Putamen (tissue), 1 donor: Measurements from ENCODE around the gene QPRT.
A peak's percentile ranks its signal among the peaks of the same experiment; 100 is the strongest.
"Not testable (repeated sequence)": the region's sequence is repeated elsewhere in the genome, so short reads cannot be mapped to it uniquely, and the experiment has no call there.

Experiments used
- DNase-seq: peaks from one replicate; pipeline ENCODE4 v3.0.0-alpha.2; 2016; ENCODE audit warnings: low spot score

The QPRT gene

GRCh38 chr16:29678691-29679267 is at the start of gene QPRT:
QPRT (plus strand) TSS chr16:29679180; CDS start chr16:29679198, 18 bp downstream.
- peak; percentile 19 for DNase-seq

DNA sequence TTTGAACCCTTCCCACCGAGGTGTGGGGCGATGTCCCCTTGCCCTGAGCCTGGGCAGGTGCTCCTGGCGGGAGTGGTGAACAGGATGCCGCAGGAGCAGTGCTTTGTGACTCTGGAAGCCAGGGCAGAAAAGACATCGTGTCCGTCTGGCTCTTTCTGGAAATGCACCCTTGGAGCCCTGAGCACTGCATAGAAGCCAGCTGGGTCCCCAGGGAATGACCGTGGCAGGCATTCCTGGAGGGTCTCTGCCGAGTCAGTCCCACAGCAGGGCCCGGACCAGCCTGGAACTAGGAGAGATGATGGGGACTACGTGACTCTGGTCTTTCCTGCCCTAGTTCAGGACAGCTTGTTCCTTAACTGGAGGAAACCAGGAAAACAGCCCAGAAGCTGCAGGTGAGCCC is 49.7 kb upstream of the QPRT start:
- DNase-seq: not testable (repeated sequence)

DNA sequence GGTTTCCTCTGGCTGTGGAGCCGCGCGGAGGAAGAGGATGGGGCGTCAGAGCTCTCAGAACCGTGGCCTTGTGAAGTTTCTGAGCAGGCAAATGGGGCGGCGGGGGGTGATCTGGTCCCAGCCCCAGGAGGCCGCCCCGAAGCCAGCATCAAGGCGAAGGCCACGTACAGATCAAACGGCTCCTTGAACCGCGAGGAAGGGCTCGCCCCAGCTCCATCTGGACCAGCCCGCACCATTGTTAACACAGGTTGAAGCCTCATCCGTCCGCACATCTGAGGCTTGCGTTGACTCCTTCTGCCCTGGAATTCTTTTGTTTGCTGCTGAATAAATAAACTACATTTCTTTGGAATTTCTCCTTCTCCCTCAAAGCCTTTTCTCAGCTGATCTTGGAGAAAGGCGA is 47.3 kb upstream of the QPRT start:
- DNase-seq: not testable (repeated sequence)

GRCh38 chr16:29635902-29636301 is 43.1 kb upstream of the QPRT start:
- DNase-seq: not testable (repeated sequence)

- DNase-seq: not testable (repeated sequence)
Observed at GRCh38 chr16:29636368-29636767, 42.6 kb upstream of the QPRT start.

GRCh38 chr16:29638751-29639150 is 40.2 kb upstream of the QPRT start:
- DNase-seq: not testable (repeated sequence)

DNA sequence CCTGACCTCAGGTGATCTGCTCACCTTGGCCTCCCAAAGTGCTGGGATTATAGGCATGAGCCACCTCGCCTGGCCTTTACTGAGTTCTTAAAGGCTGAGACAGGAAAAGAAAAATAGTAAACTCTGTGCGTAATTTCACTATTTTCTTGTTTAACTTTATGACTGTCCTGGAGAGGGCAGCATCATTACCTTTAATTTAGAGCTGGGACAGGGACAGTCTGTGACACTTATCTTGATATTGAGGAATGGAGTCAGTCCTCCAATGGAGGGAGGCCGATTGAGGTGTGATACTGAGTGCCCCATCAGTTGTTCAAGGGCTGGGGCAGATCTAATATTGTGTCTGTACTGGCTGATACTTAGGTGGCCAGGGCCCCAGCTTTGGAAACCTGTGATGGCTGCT is 37.4 kb upstream of the QPRT start:
- DNase-seq: no peak

DNA sequence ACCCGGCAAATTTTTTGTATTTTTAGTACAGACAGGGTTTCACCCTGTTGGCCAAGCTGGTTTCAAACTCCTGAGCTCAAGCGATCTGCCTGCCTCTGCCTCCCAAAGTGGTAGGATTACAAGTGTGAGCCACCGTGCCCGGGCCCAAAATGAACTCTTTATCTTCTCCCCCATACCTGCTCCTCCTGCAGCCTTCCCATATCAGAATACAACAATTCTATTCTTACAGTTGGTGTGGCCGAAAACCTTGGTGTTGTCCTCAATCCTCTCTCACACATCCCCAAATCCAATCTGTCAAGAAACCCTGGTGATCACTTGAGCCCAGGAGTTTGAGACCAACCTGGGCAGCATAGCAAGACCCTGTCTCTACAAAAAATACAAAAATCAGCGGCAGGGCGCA is 35.4 kb upstream of the QPRT start:
- no peak for DNase-seq

DNA sequence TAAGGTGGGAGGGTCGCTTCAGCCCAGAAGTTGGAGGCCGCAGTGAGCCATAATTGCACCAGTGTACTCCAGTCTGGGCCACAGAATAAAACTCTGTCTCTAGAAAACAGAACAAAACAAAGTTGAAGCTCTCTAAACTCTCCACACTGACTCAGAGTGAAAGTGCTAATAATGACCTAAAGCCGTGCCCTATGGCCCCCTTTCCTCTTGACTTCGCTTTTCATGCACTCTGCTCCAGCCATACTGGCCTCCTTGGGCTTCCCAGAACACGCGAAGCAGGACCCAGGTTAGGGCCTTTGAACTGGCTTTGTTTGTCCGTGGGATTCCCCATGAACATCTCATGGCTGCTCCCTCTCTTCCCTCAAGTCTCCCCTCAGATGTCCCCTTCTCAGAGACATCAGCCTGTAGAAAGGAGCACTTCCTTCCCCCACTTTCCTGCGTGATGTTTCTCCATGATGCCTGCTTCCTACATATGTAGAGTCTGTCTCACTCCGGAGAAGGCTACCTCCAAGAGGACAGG is 34.6 kb upstream of the QPRT start:
- DNase-seq: no peak

- no peak for DNase-seq
Observed at GRCh38 chr16:29644973-29645693, 33.8 kb upstream of the QPRT start.

- DNase-seq: no peak
Observed at GRCh38 chr16:29645694-29646187, 33.2 kb upstream of the QPRT start.

- DNase-seq: no peak
Observed at GRCh38 chr16:29646947-29647346, 32.0 kb upstream of the QPRT start.

DNA sequence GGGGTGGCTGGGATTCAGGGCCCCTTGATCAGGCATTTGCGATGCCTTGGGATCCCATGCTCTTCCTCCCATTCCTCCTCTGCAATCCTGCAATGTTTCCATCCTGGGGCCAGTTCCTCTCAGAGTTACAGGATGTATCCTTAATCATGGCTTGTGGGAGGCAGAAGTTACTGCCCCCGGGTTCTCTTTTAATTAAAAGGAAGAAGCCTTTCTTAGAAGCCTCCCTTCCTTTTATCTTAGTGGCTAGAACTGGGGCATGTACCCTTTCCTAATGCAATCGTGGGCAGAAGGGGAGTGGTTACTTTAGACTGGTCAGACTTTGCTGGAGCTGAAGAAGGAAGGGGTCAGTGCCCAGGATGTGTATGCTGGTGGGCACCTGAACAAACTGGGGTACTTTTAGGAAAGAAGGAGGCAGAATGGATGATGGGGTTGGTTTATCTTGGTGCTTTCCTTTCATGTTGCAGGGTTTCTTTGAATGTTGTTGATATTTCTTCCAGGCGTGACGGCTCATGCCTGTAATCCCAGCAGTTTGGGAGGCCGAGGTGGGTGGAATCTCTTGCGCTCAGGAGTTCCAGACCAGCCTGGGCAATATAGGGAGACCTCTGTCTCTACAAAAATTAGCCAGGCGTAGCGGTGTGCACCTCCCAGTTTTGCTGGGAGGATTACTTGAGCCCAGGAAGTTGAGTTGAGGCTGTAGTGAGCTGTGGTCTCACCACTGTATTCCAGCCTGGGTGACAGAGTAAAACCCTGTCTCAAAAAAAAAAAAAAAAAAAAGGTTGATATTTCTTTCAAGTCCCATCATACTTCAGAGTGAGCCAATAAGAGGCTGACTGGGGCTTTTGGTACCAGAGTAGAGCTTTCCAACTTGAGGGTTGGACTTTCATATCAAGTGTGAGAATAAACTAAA is 29.1 kb upstream of the QPRT start:
- DNase-seq: no peak

- no peak for DNase-seq
Observed at GRCh38 chr16:29650771-29651170, 28.2 kb upstream of the QPRT start.

- DNase-seq: no peak
Observed at GRCh38 chr16:29651774-29652349, 27.1 kb upstream of the QPRT start.

- DNase-seq: no peak
Observed at GRCh38 chr16:29653471-29653870, 25.5 kb upstream of the QPRT start.

DNA sequence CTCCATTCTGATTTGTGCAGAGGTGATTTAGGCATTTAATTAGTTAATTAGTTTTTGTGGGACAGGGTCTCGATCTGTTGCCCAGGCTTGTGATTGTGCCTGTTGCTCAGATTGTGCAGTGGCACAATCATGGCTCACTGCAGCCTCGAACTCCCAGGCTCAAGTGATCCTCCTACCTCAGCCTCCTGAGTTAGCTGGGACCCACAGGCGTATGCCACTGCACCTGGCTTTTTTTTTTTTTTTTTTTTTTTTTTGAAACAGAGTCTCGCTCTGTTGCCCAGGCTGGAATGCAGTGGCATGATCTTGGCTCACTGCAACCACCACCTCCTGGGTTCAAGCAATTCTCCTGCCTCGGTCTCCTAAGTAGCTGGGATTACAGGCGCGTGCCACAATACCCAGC is 25.1 kb upstream of the QPRT start:
- not testable (repeated sequence) for DNase-seq

- no peak for DNase-seq
Observed at GRCh38 chr16:29656688-29657523, 22.1 kb upstream of the QPRT start.

DNA sequence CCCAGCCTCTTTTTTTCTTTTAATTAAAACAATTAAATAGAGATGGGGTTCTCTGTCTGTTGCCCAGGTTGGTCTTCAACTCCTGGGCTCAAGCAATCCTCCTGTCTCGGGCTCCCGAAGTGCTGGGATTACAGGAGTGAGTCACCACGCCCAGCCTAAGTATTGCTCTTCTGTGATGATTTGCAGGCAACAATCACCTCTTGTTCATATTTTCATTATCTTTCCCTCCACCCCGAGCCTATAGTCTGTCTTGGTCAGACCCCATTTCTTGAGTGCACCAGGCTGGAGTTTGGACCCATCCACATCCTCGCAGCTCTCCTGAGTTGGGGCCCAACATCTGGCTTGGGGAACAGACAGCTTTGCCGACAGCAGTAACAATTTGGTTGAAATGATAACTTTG is 20.3 kb upstream of the QPRT start:
- no peak for DNase-seq

- no peak for DNase-seq
Observed at GRCh38 chr16:29662000-29662728, 16.8 kb upstream of the QPRT start.

- DNase-seq: no peak
Observed at GRCh38 chr16:29662729-29663015, 16.3 kb upstream of the QPRT start.
